Cardiac fibroblast (primary cell): ENCODE results near the gene CFD.

ENCODE experiments used
- DNase-seq, 2 donors: peaks; one replicate each; pipeline versions ENCODE4 v3.0.0 to v3.0.0-alpha.2; 2010; ENCODE audit warnings: low read depth in 2 of 2
- H3K4me3 ChIP-seq, 2 donors: replicated peaks in 1 of 2; 1 replicate in 1 of 2; 2 replicates in 1 of 2; pipeline ENCODE4 v1.5.1; 2011; ENCODE audit warnings: low read depth in 2 of 2, low read length in 2 of 2, mild to moderate bottlenecking in 2 of 2, moderate library complexity in 1 of 2
- CTCF ChIP-seq: IDR thresholded peaks from one replicate; pipeline ENCODE4 v1.5.1; 2011; ENCODE audit warnings: low read depth, mild to moderate bottlenecking, low read length, inconsistent platforms

The CFD gene

GRCh38 chr19:883661-884211, 24.3 kb downstream of the CFD start:
- TF ChIP-seq CTCF = no peak
- no peak overlapping the region for H3K4me3 ChIP-seq
- DNase-seq = no peak

GRCh38 chr19:884420-885211, 25.2 kb downstream of the CFD start:
- no peak overlapping the region for H3K4me3 ChIP-seq
- no peak for DNase-seq
- no peak for TF ChIP-seq CTCF

GRCh38 chr19:885536-886224, 26.2 kb downstream of the CFD start:
- no peak for DNase-seq
- no peak overlapping the region for H3K4me3 ChIP-seq
- TF ChIP-seq CTCF = no peak

GRCh38 chr19:887072-887471, 27.6 kb downstream of the CFD start:
- no peak for TF ChIP-seq CTCF
- peak; percentile 52 to 63 for DNase-seq
- H3K4me3 ChIP-seq = no peak overlapping the region

GRCh38 chr19:887599-887998, 28.1 kb downstream of the CFD start:
- no peak for DNase-seq
- no peak overlapping the region for H3K4me3 ChIP-seq
- no peak for TF ChIP-seq CTCF

- no peak for TF ChIP-seq CTCF
- H3K4me3 ChIP-seq = no peak overlapping the region
- no peak for DNase-seq
Observed at GRCh38 chr19:888581-889385, 29.3 kb downstream of the CFD start.
